Subcutaneous preadipocyte (primary cell): ENCODE results near the gene GARIN1A. TPM values are rescaled to one million over a fixed set of nuclear protein-coding genes. Genes with fewer than 3 reads are reported as not detected.
A peak's percentile ranks its signal among the peaks of the same experiment; 100 is the strongest.

Source experiments
- small RNA-seq: library from RNA; depleted of rRNA; stranded (forward); fragments of <200 nt; gene quantifications from one replicate; pipeline ENCODE3, GENCODE V24; 2012
- total RNA-seq: library from RNA; depleted of rRNA; stranded (reverse); fragments of >200 nt; gene quantifications from 2 replicates; pipeline ENCODE4 v1.2.3, GENCODE V29; 2012

The GARIN1A gene
- total RNA-seq, result 0.59 and 0.73 TPM in 2 replicates

GRCh38 chr7:128671992-128672391 is at the start of gene GARIN1A:
Gene GARIN1A (plus strand): TSS chr7:128672292. CDS start chr7:128672398, 106 bp downstream.

Small RNAs within 50 kb of the gene (small RNA-seq; reads per million reads assigned to genes)
- gene RNA5SP242, result 2.7 reads per million, percentile 85 among the genes with 10 or more reads in this experiment
- 0.27 reads per million, percentile 5 among the genes with 10 or more reads in this experiment for gene RNA5SP243
- gene RNU6-177P, result not detected

Other genes starting within 250 kb of the GARIN1A start
- gene HILPDA, start 216.4 kb upstream of the GARIN1A start, total RNA-seq, result 16.4 and 20.2 TPM in 2 replicates
- 32.3 and 37.1 TPM in 2 replicates for gene METTL2B, start 195.5 kb upstream of the GARIN1A start, total RNA-seq
- 459 and 475 TPM in 2 replicates for gene CALU, start 67.1 kb downstream of the GARIN1A start, total RNA-seq
- gene OPN1SW, start 103.5 kb downstream of the GARIN1A start, total RNA-seq, result not detected in 2 replicates
- 6.6 and 10.6 TPM in 2 replicates for gene CCDC136, start 119.7 kb downstream of the GARIN1A start, total RNA-seq
- gene FLNC, start 158.1 kb downstream of the GARIN1A start, total RNA-seq, result 99.9 and 102 TPM in 2 replicates
- gene ATP6V1F, start 190.6 kb downstream of the GARIN1A start, total RNA-seq, result 66.7 and 103 TPM in 2 replicates
- under 0.01 and 0.20 TPM in 2 replicates for gene KCP, start 238.4 kb downstream of the GARIN1A start, total RNA-seq